Astrocyte (in vitro differentiated cells and primary cell): ENCODE results near the gene SNPH. TPM values are rescaled to one million over a fixed set of nuclear protein-coding genes. Genes with fewer than 3 reads are reported as not detected.

ENCODE experiments used
- DNase-seq: peaks from one replicate; pipeline ENCODE4 v3.0.0-alpha.2; 2010; ENCODE audit warnings: low read depth
- FAIRE-seq: peaks from 2 replicates; lab custom pipeline; 2011; peaks lifted over from hg19 to GRCh38; lab: Jason Lieb, UNC
- H2AFZ ChIP-seq: 2 replicates; pipeline ENCODE4 v1.6.0; 2012; ENCODE audit warnings: low read depth, low read length, inconsistent platforms
- H3K27ac ChIP-seq: 2 replicates; pipeline ENCODE4 v1.5.1; 2011; ENCODE audit warnings: low read depth, low read length, inconsistent platforms
- H3K27me3 ChIP-seq: 2 replicates; pipeline ENCODE4 v1.6.0; 2011; ENCODE audit warnings: low read length, inconsistent platforms; ENCODE audit not compliant: insufficient read depth
- H3K36me3 ChIP-seq: 2 replicates; pipeline ENCODE4 v1.5.1; 2011; ENCODE audit warnings: low read length, inconsistent platforms; ENCODE audit not compliant: insufficient read depth
- H3K4me1 ChIP-seq: 2 replicates; pipeline ENCODE4 v1.5.1; 2011; ENCODE audit warnings: low read length, inconsistent platforms; ENCODE audit not compliant: insufficient read depth
- H3K4me2 ChIP-seq: 2 replicates; pipeline ENCODE4 v1.6.0; 2012; ENCODE audit warnings: low read length, inconsistent platforms
- H3K4me3 ChIP-seq: 2 replicates; pipeline ENCODE4 v1.5.1; 2011; ENCODE audit warnings: low read depth, mild to moderate bottlenecking, low read length, inconsistent platforms; ENCODE audit not compliant: insufficient read depth
- H3K79me2 ChIP-seq: 2 replicates; pipeline ENCODE4 v1.6.0; 2012; ENCODE audit warnings: mild to moderate bottlenecking, low read length, inconsistent platforms; ENCODE audit not compliant: insufficient read depth
- H3K9ac ChIP-seq: 2 replicates; pipeline ENCODE4 v1.6.0; 2012; ENCODE audit warnings: mild to moderate bottlenecking, low read length, inconsistent platforms
- H3K9me3 ChIP-seq: 2 replicates; pipeline ENCODE4 v1.5.1; 2012; ENCODE audit warnings: low read depth, mild to moderate bottlenecking, low read length, inconsistent platforms; ENCODE audit not compliant: insufficient read depth
- H4K20me1 ChIP-seq: 2 replicates; pipeline ENCODE4 v1.6.0; 2012; ENCODE audit warnings: low read length, inconsistent platforms; ENCODE audit not compliant: insufficient read depth
- H3K27ac Mint-ChIP-seq: one replicate; pipeline ENCODE4 v1.8.0; 2021; ENCODE audit warnings: mild to moderate bottlenecking, mixed read lengths; ENCODE audit not compliant: unreplicated experiment
- H3K27me3 Mint-ChIP-seq: one replicate; pipeline ENCODE4 v1.8.0; 2021; ENCODE audit warnings: low read depth, mixed read lengths; ENCODE audit not compliant: unreplicated experiment
- H3K36me3 Mint-ChIP-seq: one replicate; pipeline ENCODE4 v1.8.0; 2021; ENCODE audit warnings: low read depth, mixed read lengths; ENCODE audit not compliant: unreplicated experiment
- H3K4me1 Mint-ChIP-seq: one replicate; pipeline ENCODE4 v1.8.0; 2021; ENCODE audit warnings: low read depth, mixed read lengths; ENCODE audit not compliant: unreplicated experiment
- H3K4me3 Mint-ChIP-seq: one replicate; pipeline ENCODE4 v1.8.0; 2021; ENCODE audit warnings: mild to moderate bottlenecking, moderate library complexity, mixed read lengths; ENCODE audit not compliant: unreplicated experiment
- H3K9me3 Mint-ChIP-seq: one replicate; pipeline ENCODE4 v1.8.0; 2021; ENCODE audit warnings: mild to moderate bottlenecking, mixed read lengths; ENCODE audit not compliant: unreplicated experiment
- CTCF ChIP-seq: IDR thresholded peaks from 2 replicates; pipeline ENCODE4 v1.5.1; 2011; ENCODE audit warnings: low read depth, mild to moderate bottlenecking, inconsistent platforms, low read length, moderate library complexity; ENCODE audit not compliant: insufficient read depth
- EZH2 ChIP-seq: IDR thresholded peaks from 2 replicates; pipeline ENCODE4 v1.6.1; 2012; ENCODE audit warnings: mild to moderate bottlenecking, low read length, inconsistent platforms; ENCODE audit not compliant: insufficient read depth
- total RNA-seq: library from RNA; stranded (reverse); gene quantifications from 2 replicates; pipeline ENCODE4 v1.2.1, GENCODE V29; 2021

Gene SNPH
- total RNA-seq, 1 donor from 2014 or later: 7.9 TPM

GRCh38 chr20:1277529-1278322 lies 11.6 kb downstream of the SNPH start:
- H3K79me2 ChIP-seq: no peaks in the 10 kb centered on the region
- Mint-ChIP-seq H3K36me3 (no peaks in the 10 kb centered on the region), H3K27ac (no peak overlapping the region), H3K27me3 (peaks cover 7% of the 10 kb centered on the region), H3K9me3 (no peaks in the 10 kb centered on the region), H3K4me1 (peaks cover 5% of the 10 kb centered on the region), H3K4me3 (no peak overlapping the region)
- H3K27me3 ChIP-seq: no peaks in the 10 kb centered on the region
- no peaks in the 10 kb centered on the region for H3K9me3 ChIP-seq
- no peak for TF ChIP-seq EZH2
- DNase-seq (no peak), FAIRE-seq (peak; percentile 43)
- no peak overlapping the region for H3K4me2 ChIP-seq
- peaks cover 20% of the 10 kb centered on the region for H4K20me1 ChIP-seq
- H3K36me3 ChIP-seq: no peaks in the 10 kb centered on the region
- no peaks in the 10 kb centered on the region for H3K4me1 ChIP-seq
- no peak overlapping the region for H2AFZ ChIP-seq
- no peak overlapping the region for H3K4me3 ChIP-seq
- H3K27ac ChIP-seq: no peak overlapping the region
- H3K9ac ChIP-seq: no peak overlapping the region

- Histone ChIP-seq H2AFZ (no peak overlapping the region), H3K79me2 (no peaks in the 10 kb centered on the region), H3K27ac (no peak overlapping the region), H3K27me3 (no peaks in the 10 kb centered on the region), H3K9me3 (no peaks in the 10 kb centered on the region), H3K4me3 (no peak overlapping the region), H4K20me1 (peaks cover 20% of the 10 kb centered on the region), H3K4me1 (no peaks in the 10 kb centered on the region), H3K36me3 (no peaks in the 10 kb centered on the region), H3K4me2 (no peak overlapping the region), H3K9ac (no peak overlapping the region)
- no peak overlapping the region for H3K27ac Mint-ChIP-seq
- FAIRE-seq: no peak
- peaks cover 5% of the 10 kb centered on the region for H3K4me1 Mint-ChIP-seq
- H3K9me3 Mint-ChIP-seq: no peaks in the 10 kb centered on the region
- TF ChIP-seq EZH2: no peak
- TF ChIP-seq CTCF: no peak
- no peaks in the 10 kb centered on the region for H3K36me3 Mint-ChIP-seq
- H3K4me3 Mint-ChIP-seq: no peak overlapping the region
- peaks cover 2% of the 10 kb centered on the region for H3K27me3 Mint-ChIP-seq
- no peak for DNase-seq
Measured at GRCh38 chr20:1278993-1279392, 12.9 kb downstream of the SNPH start.

DNA sequence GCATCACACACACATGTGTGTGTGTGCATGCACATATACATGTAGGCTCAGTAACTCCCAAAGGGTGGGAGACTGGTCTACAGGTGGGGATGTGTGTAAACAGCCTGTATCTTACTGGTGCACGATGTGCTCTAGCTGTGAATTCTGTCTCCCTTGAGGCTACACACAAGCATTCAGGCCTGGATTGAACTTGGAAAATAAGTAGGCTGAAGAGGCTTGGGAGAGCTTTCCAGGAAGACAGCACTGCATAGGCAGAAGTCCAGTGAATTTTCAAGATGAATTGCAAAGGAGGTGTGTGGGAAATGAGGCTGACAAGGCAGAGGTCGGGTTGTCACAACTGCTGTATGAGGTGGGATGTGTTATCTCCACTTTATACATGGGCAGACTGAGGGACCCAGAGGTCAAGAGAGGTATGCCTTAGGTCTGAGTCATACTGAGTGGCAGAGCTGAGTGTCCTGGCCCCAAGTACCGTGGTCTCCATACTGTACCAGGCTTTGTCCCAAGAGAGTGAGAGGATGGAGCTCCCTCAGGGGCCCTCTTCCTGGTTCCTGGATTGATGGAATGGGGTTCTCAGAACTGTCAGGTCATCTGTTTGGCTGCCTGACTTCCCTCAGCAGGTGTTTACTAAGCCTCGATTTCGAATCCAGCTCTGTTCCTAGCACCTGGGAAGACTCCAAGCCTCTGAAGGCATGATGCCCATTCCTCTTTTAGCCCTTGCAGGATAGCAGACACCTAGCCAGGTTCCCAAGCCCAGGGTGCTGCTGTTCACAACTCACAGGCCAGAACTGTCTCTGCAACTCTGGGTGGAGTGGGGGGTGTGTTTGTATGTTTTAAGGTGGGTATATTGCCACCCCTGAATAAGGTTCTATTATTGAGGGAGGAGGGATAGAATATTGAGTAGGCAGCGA lies 14.4 kb downstream of the SNPH start:
- H3K4me3 Mint-ChIP-seq: no peak overlapping the region
- TF ChIP-seq EZH2 (no peak), CTCF (no peak)
- H3K36me3 ChIP-seq: no peaks in the 10 kb centered on the region
- H3K27me3 ChIP-seq: no peaks in the 10 kb centered on the region
- no peaks in the 10 kb centered on the region for H3K79me2 ChIP-seq
- no peaks in the 10 kb centered on the region for H3K9me3 Mint-ChIP-seq
- no peaks in the 10 kb centered on the region for H3K36me3 Mint-ChIP-seq
- H2AFZ ChIP-seq: no peak overlapping the region
- no peak overlapping the region for H3K27ac ChIP-seq
- no peak overlapping the region for H3K4me2 ChIP-seq
- no peak for DNase-seq
- H3K4me3 ChIP-seq: no peak overlapping the region
- H3K4me1 Mint-ChIP-seq: peaks cover 5% of the 10 kb centered on the region
- no peaks in the 10 kb centered on the region for H3K4me1 ChIP-seq
- peaks cover 20% of the 10 kb centered on the region for H4K20me1 ChIP-seq
- H3K9me3 ChIP-seq: no peaks in the 10 kb centered on the region
- H3K9ac ChIP-seq: no peak overlapping the region
- no peak for FAIRE-seq
- H3K27ac Mint-ChIP-seq: no peak overlapping the region
- H3K27me3 Mint-ChIP-seq: peaks cover 4% of the 10 kb centered on the region
